CD4-positive, alpha-beta T cell (primary cell): ENCODE measurements around the gene MRPS11. TPM values are rescaled to one million over a fixed set of nuclear protein-coding genes. Genes with fewer than 3 reads are reported as not detected.

Source experiments
- ATAC-seq: fragments of 200-7000 bp; cut with Tn5 transposase; one replicate; pipeline ENCODE4 v1.10.0; 2022; ENCODE audit warnings: mild to moderate bottlenecking; ENCODE audit not compliant: poor library complexity
- CTCF ChIA-PET: fragments of 350-600 bp; sonication (Branson Sonifier 250); formaldehyde crosslinking; loops from one replicate; lab custom pipeline; 2021; ENCODE audit warnings: antibody characterized with exemption, inconsistent platforms; lab: Charles Lee
- POLR2A ChIA-PET: fragments of 350-600 bp; sonication (Branson Sonifier 250); formaldehyde crosslinking; loops from one replicate; lab custom pipeline; 2021; ENCODE audit warnings: antibody characterized with exemption, inconsistent platforms; lab: Charles Lee
- DNase-seq, 14 experiments: peaks; one replicate each; pipeline ENCODE4 v3.0.0-alpha.2; 2013 to 2020; ENCODE audit warnings: mixed read lengths in 2 of 14
- H3K27ac ChIP-seq, 2 donors: one replicate each; pipeline versions ENCODE4 v1.5.1 to v1.7.0; 2013; ENCODE audit warnings: low read length in 2 of 2, low read depth in 1 of 2, mild to moderate bottlenecking in 1 of 2
- H3K27me3 ChIP-seq, 2 experiments: 1 replicate in 1 of 2; 2 replicates in 1 of 2; pipeline versions ENCODE4 v1.6.1 to v1.7.0; 2013; ENCODE audit warnings: low read length in 2 of 2, control low read depth in 1 of 2, mild to moderate bottlenecking in 1 of 2, moderate library complexity in 1 of 2; ENCODE audit not compliant: insufficient read depth in 2 of 2, control insufficient read depth in 1 of 2
- H3K36me3 ChIP-seq: one replicate; pipeline ENCODE4 v1.6.1; 2013; ENCODE audit warnings: low read length, control low read depth; ENCODE audit not compliant: insufficient read depth
- H3K4me1 ChIP-seq: one replicate; pipeline ENCODE4 v1.6.1; 2013; ENCODE audit warnings: low read length, control low read depth; ENCODE audit not compliant: insufficient read depth
- H3K4me3 ChIP-seq: one replicate; pipeline ENCODE4 v1.5.1; 2013; ENCODE audit warnings: mild to moderate bottlenecking, low read length, moderate library complexity
- H3K9me3 ChIP-seq, 2 experiments: 1 replicate in 1 of 2; 2 replicates in 1 of 2; pipeline versions ENCODE4 v1.6.1 to v1.7.0; 2013; ENCODE audit warnings: low read length in 2 of 2, mild to moderate bottlenecking in 2 of 2, control low read depth in 1 of 2, moderate library complexity in 1 of 2; ENCODE audit not compliant: control insufficient read depth in 1 of 2, insufficient read depth in 1 of 2
- H3K27ac Mint-ChIP-seq: one replicate; pipeline ENCODE4 v1.8.0; 2020; ENCODE audit warnings: mixed read lengths
- H3K27me3 Mint-ChIP-seq: one replicate; pipeline ENCODE4 v1.8.0; 2021; ENCODE audit warnings: mixed read lengths
- H3K36me3 Mint-ChIP-seq: one replicate; pipeline ENCODE4 v1.8.0; 2021; ENCODE audit warnings: low read depth, mixed read lengths
- H3K4me1 Mint-ChIP-seq: one replicate; pipeline ENCODE4 v1.8.0; 2021; ENCODE audit warnings: low read depth, mixed read lengths
- H3K4me3 Mint-ChIP-seq: one replicate; pipeline ENCODE4 v1.8.0; 2020; ENCODE audit warnings: mild to moderate bottlenecking, mixed read lengths
- H3K9me3 Mint-ChIP-seq: one replicate; pipeline ENCODE4 v1.8.0; 2020; ENCODE audit warnings: mixed read lengths
- CTCF ChIP-seq: fragments of 200-600 bp; IDR thresholded peaks from one replicate; pipeline ENCODE4 v1.8.0; 2022; ENCODE audit warnings: antibody characterized with exemption, mild to moderate bottlenecking
- intact Hi-C, 2 experiments: fragments of 100-400 bp; cut with DNase I in 1 of 2; cut with micrococcal nuclease in 1 of 2; formaldehyde crosslinking; loops; one replicate each; pipeline versions ENCODE4 v1.15.1 to v1.9.0; 2023 to 2025; cut with DNase I, micrococcal nuclease
- total RNA-seq, 174 experiments: library from RNA in 2 of 174; stranded (reverse) in 2 of 174; gene quantifications; one replicate each; pipeline ENCODE4 v1.2.3 and lab custom pipeline; 2021 to 2026

The MRPS11 gene
- total RNA-seq, 2 experiments from 2014 or later: 8.0 to 8.4 TPM

DNA sequence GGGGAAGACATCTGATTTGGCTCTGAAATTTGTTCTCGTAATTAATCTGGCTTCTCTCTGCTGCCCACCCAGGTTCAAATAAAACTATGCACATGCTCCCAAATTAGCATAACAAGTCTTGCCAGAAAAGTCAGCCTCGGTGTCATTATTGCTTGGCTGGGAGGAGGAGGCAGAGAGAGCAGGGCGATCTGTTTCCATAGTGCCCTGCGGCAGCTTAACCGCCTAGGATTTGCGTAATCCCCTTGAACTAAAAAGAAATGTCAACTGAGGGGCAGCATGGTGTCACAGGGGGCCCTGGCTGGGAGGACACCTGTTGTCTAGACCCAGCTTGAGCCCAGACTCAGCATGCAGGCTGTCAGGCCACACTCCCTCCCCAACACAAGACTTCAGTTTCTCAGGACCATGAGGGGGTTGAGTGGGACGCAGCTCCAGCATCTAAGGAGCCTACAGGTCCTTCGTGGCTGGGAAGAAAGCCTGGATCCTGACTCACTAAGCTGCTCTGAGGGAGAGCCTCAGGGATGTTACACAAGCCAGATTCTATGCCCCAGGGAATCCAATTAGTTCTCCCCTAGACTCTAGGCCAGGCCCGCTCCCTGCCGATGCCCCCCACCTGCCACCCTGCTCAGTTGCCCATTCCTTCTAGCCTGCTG lies 17.3 kb downstream of the MRPS11 start:
- intact Hi-C loops: no loop called here
- H3K27me3 Mint-ChIP-seq: no peaks in the 10 kb centered on the region

GRCh38 chr15:88487178-88487795 lies 19.8 kb downstream of the MRPS11 start:
- Histone ChIP-seq H3K4me3 (no peak overlapping the region), H3K27ac (no peak overlapping the region), H3K4me1 (no peaks in the 10 kb centered on the region), H3K27me3 (no peaks in the 10 kb centered on the region), H3K9me3 (no peaks in the 10 kb centered on the region), H3K36me3 (no peaks in the 10 kb centered on the region)
- ChIA-PET POLR2A (no interaction called here), CTCF (no interaction called here)
- no peak overlapping the region for H3K27ac Mint-ChIP-seq
- H3K4me1 Mint-ChIP-seq: no peaks in the 10 kb centered on the region
- intact Hi-C loops: no loop called here
- H3K36me3 Mint-ChIP-seq: no peaks in the 10 kb centered on the region
- H3K27me3 Mint-ChIP-seq: no peaks in the 10 kb centered on the region
- no peak overlapping the region for H3K4me3 Mint-ChIP-seq
- DNase-seq: no peak
- ATAC-seq: no peak
- no peak for TF ChIP-seq CTCF
- no peaks in the 10 kb centered on the region for H3K9me3 Mint-ChIP-seq

More for the DNA sequence above, 17.3 kb downstream of the MRPS11 start:
- TF ChIP-seq CTCF: no peak
- no peaks in the 10 kb centered on the region for H3K4me1 Mint-ChIP-seq
- H3K36me3 ChIP-seq: peaks cover 3% of the 10 kb centered on the region
- H3K9me3 Mint-ChIP-seq: no peaks in the 10 kb centered on the region
- no peaks in the 10 kb centered on the region for H3K27me3 ChIP-seq
- H3K27ac ChIP-seq: no peak overlapping the region
- H3K36me3 Mint-ChIP-seq: no peaks in the 10 kb centered on the region
- H3K9me3 ChIP-seq: no peaks in the 10 kb centered on the region
- H3K4me1 ChIP-seq: no peaks in the 10 kb centered on the region
- ATAC-seq: no peak
- H3K4me3 Mint-ChIP-seq: no peak overlapping the region
- CTCF ChIA-PET: no interaction called here
- no peak for DNase-seq
- no peak overlapping the region for H3K27ac Mint-ChIP-seq
- no peak overlapping the region for H3K4me3 ChIP-seq
- POLR2A ChIA-PET: no interaction called here

DNA sequence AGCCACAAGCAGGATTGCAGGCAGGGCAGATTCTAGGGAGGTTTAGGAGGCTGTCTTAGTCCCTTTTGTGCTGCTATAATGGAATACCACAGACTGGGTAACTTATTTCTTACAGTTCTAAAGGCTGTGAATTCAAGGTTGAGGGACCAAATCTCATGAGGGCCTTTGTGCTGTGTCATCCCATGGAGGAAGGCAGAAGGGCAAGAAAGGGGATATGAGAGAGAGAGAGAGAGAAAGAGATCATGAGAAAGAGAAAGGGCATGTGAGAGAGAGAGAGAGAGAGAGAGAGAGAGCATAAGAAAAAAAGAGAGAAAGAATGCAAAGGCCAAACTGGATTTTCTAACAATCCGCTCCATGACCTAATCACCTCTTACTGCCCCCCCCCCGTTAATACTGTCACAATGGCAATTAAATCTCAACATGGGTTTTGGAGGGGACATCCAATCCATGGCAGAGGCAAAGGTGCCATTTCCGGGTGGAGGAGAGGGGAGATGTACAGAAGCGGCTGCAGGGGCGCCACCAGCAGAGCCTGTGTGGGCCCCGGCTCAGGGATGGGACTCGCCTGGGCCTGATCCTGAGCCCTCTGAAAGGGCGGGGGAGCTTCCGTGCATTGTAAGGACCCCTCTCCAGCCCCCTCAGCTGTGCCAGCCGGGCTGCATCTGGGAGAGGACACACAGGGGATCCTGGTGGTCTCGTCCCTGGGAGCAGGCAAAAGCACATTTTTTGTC lies 20.5 kb downstream of the MRPS11 start:
- CTCF ChIA-PET: no interaction called here

More for the DNA sequence above, 20.5 kb downstream of the MRPS11 start:
- Mint-ChIP-seq H3K27ac (no peak overlapping the region), H3K36me3 (no peaks in the 10 kb centered on the region), H3K4me1 (no peaks in the 10 kb centered on the region), H3K27me3 (no peaks in the 10 kb centered on the region), H3K4me3 (no peak overlapping the region), H3K9me3 (no peaks in the 10 kb centered on the region)
- DNase-seq (no peak), ATAC-seq (no peak)
- no peak for TF ChIP-seq CTCF
- no peaks in the 10 kb centered on the region for H3K9me3 ChIP-seq
- no peak overlapping the region for H3K4me3 ChIP-seq
- POLR2A ChIA-PET: no interaction called here
- intact Hi-C loops: no loop called here
- no peaks in the 10 kb centered on the region for H3K4me1 ChIP-seq
- H3K36me3 ChIP-seq: no peaks in the 10 kb centered on the region
- H3K27ac ChIP-seq: no peak overlapping the region
- H3K27me3 ChIP-seq: no peaks in the 10 kb centered on the region
